Stimulated activated naive CD4-positive, alpha-beta T cell (primary cell): Measurements from ENCODE around the gene ATXN2.

Experiments
- DNase-seq, 6 experiments: peaks; one replicate each; lab custom pipeline; 2025; lab: John Stamatoyannopoulos, UW

Gene ATXN2

DNA sequence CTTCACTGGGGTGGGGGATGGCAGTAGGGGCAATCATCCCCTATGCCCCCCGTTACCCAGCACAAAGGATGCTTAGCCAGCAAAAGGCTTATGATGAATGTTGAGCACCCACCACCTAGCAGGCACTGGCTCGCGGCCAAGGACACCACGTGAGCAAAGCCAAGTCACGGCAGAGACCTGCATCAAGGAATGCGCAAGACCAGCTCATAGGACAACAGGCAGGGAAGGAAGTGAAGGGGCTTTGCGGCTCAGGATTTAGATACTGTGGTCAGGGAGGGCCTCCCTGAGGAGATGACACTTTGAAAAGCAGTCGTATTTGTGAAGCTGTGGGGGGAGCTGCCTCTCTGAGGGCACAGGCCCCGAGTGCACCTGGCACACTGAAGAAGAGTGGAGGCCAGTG is 160.6 kb downstream of the ATXN2 start:
- peak; percentile 31 to 64 (median 60) for DNase-seq

GRCh38 chr12:111437816-111438454 is 161.2 kb downstream of the ATXN2 start:
- no peak for DNase-seq

DNA sequence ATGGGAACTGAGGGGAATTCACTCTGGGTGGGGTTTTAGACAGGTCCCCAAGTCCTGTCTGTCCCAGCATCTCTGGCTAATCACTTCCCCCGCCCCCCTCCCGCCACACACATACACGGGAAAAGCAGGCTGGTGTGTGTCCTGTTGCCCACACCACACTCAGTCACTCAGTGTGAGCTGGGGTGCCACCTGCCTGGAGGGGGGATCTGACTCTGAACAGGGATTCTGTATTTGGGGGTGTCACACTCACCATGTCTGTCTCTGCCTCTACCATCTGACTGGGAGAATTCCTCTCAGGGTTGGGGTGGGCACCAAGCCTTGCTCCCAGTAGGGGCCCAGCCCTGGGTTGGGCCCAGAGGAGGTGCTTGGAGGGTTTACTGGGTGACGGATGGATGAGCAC is 162.3 kb downstream of the ATXN2 start:
- no peak for DNase-seq

DNA sequence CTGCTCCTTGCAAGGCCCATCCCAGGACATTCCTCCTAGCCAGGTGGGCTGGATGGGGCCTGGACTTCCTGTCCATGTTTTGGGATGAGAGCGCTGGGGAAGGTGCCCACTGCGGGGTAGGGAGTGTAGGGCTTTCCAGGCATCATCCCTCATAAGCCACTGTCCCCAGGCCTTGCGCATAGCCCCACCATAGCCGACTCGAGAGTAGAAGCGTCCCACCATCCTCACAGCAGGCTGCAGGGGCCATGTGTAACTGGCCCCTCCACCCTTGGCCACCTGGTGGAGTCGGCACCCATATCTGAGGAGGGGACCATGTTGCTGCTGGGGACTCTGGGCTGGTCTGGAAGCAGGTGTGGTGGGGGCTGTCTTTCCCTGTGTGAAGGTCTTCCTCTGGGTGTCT is 162.8 kb downstream of the ATXN2 start:
- no peak for DNase-seq

- no peak for DNase-seq
Observed at GRCh38 chr12:111435661-111436201, 163.4 kb downstream of the ATXN2 start.

DNA sequence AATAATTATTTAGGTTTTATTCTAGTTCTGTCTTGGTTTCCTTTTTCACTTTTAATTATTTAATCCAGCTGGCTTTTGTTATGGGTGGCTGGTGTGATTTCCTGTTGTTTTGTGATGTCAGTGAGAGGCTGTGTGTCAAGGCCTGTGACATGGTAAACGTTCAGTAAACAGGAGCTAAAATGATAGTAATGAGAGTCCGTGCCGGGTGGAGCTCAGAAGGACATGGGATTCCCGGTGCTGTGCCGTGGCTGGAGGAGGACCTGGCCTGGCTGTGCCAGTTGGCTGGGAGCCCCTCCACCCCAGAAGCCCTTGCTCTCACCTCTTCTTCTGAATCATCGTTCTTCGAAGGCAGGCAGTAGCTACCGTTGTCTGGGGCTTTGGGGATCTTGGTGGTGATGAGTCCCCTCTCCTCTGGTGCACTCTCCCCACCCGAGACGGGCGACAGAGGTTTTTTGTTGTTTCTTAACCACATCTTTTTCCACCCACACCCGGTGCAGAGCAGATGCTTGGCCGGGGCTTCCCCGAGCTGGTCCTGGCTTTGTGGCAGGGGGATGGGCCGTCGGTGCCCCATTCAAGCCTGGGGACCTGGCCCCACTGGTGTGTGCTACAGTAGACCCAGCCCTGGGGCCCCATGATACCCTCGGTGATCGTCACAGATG is 164.3 kb downstream of the ATXN2 start:
- peak; percentile 74 to 89 (median 84) for DNase-seq

- DNase-seq = no peak
Observed at GRCh38 chr12:111434049-111434448, 165.1 kb downstream of the ATXN2 start.

DNA sequence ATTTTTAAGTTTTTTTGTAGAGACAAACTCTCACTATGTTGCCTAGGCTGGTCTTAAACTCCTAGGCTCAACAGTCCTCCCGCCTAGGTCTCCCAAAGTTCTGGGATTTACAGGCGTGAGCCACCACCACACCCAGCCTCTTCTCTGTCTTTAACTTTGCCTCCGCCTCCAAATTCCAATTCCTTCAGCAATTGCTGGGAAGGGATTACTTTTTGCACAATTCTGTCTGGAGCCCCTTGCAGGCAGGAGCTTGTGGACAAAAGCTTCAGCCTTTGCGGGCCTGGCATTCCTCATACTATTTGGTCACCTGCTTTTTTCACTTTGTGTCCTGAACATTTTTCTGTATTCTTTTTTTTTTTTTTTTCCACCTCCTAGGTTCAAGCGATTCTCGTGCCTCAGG is 167.3 kb downstream of the ATXN2 start:
- DNase-seq = no peak

- DNase-seq = peak; percentile 50 to 76 (median 62)
Observed at GRCh38 chr12:111430433-111431353, 168.4 kb downstream of the ATXN2 start.

DNA sequence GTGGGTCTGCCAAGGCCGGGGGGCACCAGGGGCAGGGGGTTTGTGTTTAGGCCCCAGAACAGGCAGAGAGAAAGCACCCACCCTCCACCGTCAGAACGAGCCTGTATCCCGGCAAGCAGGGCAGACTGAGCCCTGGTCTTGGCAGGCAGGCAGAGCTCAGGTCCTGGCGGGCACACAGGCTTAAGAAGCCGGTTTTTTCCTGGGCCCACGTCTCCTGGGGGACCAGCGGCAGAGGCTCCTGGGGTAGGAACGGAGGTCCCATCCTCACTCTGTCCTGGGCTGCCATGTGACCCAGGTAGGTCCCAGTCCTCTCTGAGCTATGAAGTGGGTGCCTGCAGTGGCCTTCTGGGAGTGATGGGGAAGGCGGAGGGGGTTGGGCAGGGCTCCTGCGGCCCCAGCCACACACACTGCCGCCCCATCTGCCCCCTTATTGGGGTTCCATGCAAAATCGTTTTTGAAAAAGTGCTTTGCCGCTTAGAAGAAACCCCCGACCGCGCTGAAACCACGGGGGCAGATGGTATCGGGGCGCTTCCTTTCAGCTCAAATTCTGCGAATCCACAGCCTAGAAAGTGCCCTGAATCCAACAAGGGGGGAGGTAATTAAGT is 169.2 kb downstream of the ATXN2 start:
- DNase-seq = peak; percentile 31 to 59 (median 47)

DNA sequence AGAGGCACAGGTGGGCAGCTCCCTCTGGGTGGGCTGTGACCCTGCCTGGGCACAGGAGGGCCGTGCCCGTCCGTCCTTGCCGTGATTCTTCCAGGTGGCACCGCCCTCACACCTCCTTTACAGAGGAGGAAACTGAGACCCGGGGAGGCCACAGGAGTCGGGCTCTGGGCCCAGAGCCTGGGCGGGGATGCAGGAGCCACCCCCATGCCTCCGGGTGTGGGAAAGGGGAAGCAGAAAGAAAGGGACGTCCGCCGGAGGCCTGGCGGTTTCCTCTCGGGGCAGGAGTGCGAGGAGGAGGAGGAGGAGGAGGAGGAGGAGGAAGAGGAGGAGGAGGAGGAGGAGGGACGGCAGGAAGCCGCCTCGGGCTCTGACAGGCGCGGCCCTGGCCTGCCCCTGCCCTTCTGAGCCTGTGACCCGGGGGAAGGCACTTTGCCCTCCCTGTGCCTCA is 170.4 kb downstream of the ATXN2 start:
- DNase-seq = peak in 1 of 6 experiments; percentile 22

DNA sequence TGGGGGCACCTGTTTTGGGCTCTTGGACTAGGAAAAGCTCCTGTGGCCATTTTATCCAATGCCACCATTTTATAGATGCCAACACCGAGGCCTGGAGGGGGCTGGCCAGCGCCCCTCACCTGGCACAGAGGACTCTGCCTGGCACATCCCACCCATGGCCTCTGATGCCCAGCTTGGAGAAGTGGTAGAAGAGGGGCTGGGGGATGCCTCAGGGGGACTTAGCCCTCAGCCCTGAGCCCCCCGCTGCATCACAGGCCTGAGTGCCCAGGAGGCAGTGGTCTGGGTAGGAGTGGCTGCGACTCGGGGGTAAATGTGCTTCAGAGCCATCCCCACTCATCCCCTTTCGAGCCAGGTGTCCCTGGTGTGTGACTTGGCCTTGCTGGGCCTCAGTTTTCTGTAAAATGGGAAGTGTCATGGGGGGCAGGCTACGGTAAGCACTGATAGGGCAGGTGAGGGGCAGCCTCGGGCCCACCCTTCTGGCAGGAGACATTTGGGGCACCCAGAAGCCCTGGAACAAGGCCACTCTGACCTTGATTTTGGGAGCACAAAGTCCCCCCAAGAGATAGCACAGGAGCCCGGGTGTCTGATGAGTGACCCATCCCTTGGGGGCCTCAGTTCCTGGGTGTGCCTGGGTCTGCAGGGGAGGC is 170.9 kb downstream of the ATXN2 start:
- no peak for DNase-seq

GRCh38 chr12:111427417-111428074 is 171.6 kb downstream of the ATXN2 start:
- DNase-seq = no peak

DNA sequence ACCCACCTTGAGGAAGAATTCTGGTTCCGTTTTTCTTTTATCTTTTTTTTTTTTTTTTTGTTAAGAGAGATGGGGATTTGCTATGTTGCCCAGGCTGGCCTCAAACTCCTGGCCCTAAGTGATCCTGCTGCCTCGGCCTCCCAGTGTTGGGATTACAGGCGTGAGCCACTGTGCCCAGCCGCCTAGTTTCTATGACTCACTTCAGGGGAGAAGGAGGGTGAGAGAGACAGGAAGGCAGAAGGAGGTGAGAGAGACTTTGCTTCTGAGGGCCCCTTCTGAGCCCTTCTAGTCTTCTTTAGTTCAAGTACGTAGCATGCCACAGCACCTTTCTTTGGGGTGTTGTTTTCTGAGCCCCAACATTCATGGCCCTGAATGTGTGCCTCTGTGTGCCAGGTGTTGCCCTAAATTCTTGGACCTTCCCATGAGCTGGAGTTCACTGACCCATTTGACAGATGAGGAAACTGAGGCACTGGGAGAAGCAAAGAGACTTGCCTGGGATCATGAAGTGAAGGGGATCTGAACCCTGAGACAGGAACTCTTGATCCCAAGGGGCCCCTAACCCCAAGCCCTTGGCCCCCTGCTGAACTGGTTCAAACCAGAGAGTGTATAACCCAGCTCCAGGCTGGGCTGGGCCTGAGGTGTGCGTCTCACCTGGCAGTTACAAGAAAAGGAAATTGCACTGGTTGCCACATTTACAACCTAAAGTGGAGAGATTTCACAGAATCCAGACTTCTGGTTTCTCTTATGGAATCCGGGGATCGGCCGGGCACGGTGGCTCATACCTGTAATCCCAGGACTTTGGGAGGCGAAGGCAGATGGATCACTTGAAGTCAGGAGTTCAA is 172.6 kb downstream of the ATXN2 start:
- DNase-seq = peak in 1 of 6 experiments; percentile 19

DNA sequence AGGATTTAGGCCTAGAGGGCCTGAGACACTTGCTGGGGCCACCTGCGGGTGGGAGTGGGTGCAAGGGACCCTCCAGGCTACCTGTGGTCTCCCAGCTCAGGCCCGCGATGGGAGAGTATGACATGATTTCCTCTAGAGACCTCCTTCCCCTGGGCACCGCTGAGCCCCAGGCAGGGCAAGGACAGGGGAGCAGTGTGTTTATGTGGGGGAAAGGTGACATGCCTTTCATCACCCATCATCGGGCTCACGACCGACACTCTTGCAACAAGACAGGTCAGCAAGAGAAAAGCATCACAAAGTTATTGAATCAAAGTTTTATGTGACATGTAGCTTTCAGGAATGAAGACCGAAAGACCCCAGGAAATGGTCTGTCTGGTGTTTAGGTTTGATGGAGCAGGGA is 173.5 kb downstream of the ATXN2 start:
- no peak for DNase-seq

DNA sequence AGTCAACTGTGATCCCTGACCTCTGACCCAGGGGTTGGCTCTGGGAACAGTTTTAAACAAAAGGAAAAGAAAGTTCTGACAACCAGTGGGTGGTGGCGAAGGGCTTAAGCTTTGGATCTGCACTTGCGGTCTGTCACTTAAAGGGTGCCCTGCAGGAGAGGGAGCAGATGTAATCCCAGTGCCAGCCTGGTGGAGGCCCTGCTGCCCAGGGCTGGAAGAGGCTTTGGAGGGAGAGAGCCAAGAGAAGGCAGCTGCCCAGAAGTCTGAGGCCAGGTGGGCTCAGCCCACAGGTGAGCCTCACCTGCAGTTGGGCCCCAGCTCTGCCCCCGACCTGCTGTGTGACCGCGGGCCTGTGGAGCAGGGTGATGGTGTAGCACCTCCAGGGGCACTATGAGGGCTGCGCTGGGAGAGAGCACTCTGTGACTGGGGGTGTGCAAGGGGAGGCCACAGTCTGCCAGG is 174.3 kb downstream of the ATXN2 start:
- peak in 1 of 6 experiments; percentile 16 for DNase-seq

GRCh38 chr12:111424189-111424792 is 174.8 kb downstream of the ATXN2 start:
- no peak for DNase-seq

- no peak for DNase-seq
Observed at GRCh38 chr12:111420494-111420893, 178.6 kb downstream of the ATXN2 start.

- no peak for DNase-seq
Observed at GRCh38 chr12:111419784-111420183, 179.3 kb downstream of the ATXN2 start.

- no peak for DNase-seq
Observed at GRCh38 chr12:111418594-111418880, 180.6 kb downstream of the ATXN2 start.
